ENCODE data around the gene IMMP2L.

IMMP2L gene

GRCh38 chr7:111067682-111068081 is 494.6 kb downstream of the IMMP2L start:
- DNase-seq (ENCODE audit: low read depth): no peak
- TF ChIP-seq CTCF (IDR thresholded peaks at IDR 0.05; ENCODE audit: insufficient read depth, low read depth, low read length, missing control alignments): no peak
- no peak overlapping the region for H3K4me3 ChIP-seq (ENCODE audit: low read length)

DNA sequence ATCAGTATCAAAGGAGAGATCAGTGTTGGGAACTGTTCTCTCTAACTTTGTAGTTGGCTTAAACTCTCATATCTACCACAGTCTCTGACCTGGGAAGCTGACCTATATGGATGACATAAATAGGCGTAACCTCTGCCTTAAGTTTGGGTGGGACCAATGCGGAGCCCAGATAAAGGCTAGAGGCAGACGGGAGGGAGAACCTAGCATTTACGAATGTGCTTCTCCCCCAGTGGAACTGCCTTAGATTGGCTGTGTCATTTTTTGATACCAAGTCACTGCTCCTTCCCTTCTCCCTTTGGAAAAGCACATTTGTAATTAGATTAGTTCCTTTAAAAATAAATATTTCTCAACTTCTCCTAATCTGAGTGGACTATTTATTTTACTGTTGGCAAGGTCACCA is 495.0 kb downstream of the IMMP2L start:
- no peak for DNase-seq (ENCODE audit: low read depth)
- TF ChIP-seq CTCF (IDR thresholded peaks at IDR 0.05; ENCODE audit: insufficient read depth, low read depth, low read length, missing control alignments): no peak
- H3K4me3 ChIP-seq (ENCODE audit: low read length): no peak overlapping the region

GRCh38 chr7:111063166-111063565 is 499.1 kb downstream of the IMMP2L start:
- no peak overlapping the region for H3K4me3 ChIP-seq (ENCODE audit: low read length)
- DNase-seq (ENCODE audit: low read depth): no peak
- no peak for TF ChIP-seq CTCF (IDR thresholded peaks at IDR 0.05; ENCODE audit: insufficient read depth, low read depth, low read length, missing control alignments)

GRCh38 chr7:111059833-111060232 is 502.5 kb downstream of the IMMP2L start:
- no peak overlapping the region for H3K4me3 ChIP-seq (ENCODE audit: low read length)
- DNase-seq (ENCODE audit: low read depth): no peak
- no peak for TF ChIP-seq CTCF (IDR thresholded peaks at IDR 0.05; ENCODE audit: insufficient read depth, low read depth, low read length, missing control alignments)

- H3K4me3 ChIP-seq (ENCODE audit: low read length): no peak overlapping the region
- TF ChIP-seq CTCF (IDR thresholded peaks at IDR 0.05; ENCODE audit: insufficient read depth, low read depth, low read length, missing control alignments): no peak
- DNase-seq (ENCODE audit: low read depth): no peak
Measured at GRCh38 chr7:111057066-111057465, 505.2 kb downstream of the IMMP2L start.

- DNase-seq (ENCODE audit: low read depth): no peak
- TF ChIP-seq CTCF (IDR thresholded peaks at IDR 0.05; ENCODE audit: insufficient read depth, low read depth, low read length, missing control alignments): no peak
- no peak overlapping the region for H3K4me3 ChIP-seq (ENCODE audit: low read length)
Measured at GRCh38 chr7:111056371-111056770, 505.9 kb downstream of the IMMP2L start.

DNA sequence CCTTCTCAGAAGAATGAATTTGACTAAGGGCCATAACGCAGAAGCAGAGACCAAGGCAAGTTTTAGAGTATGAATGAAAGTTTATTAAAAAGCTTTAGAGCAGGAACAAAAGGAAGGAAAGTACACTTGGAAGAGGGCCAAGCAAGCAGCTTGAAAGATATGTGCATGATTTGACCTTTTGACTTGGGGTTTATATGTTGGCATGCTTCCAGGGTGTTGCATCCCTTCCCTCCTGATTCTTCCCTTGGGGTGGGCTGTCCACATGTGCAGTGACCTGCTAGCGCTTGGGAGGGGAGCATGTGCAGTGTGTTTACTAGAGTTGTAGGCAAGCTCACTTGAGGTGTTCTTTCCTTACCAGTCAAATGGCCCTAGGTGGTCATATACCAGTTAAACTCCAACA is 509.3 kb downstream of the IMMP2L start:
- no peak for TF ChIP-seq CTCF (IDR thresholded peaks at IDR 0.05; ENCODE audit: insufficient read depth, low read depth, low read length, missing control alignments)
- H3K4me3 ChIP-seq (ENCODE audit: low read length): no peak overlapping the region
- DNase-seq (ENCODE audit: low read depth): no peak
